HG02852 (cell line): Measurements from ENCODE around the gene RAC2.

ENCODE experiments used
- ATAC-seq: cut with Tn5 transposase; IDR thresholded peaks from one replicate; pipeline ENCODE4 v1.9.1; 2021; ENCODE audit warnings: mild to moderate bottlenecking, moderate library complexity; ENCODE audit not compliant: unreplicated experiment

Gene RAC2

DNA sequence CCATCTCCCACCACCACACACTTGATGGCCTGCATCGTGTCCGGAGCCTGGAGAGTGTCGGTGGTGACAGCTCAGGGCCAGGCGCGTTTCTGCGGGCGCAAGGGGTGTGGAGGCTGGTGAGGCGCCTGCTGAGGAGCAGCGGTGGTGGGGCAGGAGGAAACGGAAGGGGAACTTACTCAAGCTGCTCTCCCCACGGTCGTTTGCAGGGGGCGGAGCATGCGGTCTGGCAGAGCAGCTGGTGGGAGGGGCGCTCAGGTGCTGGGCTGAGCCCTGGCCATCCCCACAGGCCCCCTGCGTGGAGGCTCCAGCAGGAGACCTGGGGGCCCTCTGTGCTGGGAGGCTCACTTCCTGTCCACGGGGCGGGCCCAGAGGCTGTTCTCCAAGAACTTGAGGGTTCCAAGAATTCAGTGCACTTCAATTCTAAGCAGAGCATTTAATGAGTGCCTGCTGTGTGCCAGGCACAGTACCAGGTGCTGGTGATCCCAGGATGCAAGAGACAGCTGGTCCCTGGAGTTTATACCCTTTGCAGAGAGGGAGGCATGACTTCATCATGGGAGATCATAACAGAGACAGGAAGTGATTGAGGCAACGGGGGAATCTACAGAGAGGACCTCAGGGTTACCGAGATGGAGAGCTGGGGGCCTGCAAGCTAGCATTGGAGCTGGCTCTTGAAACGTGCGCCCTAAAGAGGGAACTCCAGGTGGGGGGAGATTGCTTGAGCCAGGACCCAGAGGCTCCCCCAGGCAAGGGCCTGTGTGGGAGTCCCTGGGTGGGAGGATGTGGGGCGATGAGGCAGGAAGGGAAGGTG is at the start of gene RAC2:
RAC2 (minus strand) TSS at position 156 of the 808 bp plus-strand sequence; CDS start at position 35, 121 bp downstream.
- peak; percentile 46 for ATAC-seq

DNA sequence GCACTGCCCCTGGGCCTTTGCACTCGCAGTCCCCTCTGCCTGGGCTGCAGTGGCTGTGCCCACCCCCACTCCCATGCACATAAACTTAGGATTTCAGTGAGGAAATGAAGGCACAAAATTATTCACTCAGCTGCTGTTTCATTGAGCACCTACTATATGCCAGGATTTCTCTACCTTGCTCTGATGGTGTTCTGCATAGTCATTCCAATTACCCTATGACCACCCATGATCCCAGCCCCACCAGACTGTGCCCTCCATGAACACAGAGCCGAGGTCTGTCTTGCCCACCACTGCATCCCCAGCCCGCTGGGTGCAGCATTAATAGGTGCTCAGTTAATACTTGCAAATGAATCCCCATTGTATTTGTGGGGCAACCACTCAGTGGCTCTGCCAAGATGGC is 49.1 kb upstream of the RAC2 start:
- ATAC-seq: no peak

DNA sequence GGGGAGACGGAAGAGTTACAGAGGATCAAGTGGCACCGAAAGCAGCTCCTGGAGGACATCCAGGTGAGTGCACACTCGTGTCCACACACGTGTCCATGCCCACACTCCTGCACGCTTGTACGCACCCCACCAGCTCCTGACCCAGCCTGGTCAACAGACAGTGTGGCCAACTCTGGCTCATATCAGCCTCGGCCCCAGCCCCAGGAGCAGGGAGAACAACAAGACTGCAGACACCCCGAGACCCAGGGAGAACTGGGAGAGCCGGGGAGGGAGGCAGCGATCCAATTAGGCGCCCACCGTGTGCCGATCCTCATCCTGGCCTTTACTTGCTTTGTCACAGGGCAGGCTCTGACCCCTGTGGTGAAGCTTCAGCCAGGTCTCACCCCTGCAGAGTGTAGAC is 48.6 kb upstream of the RAC2 start:
- no peak for ATAC-seq

DNA sequence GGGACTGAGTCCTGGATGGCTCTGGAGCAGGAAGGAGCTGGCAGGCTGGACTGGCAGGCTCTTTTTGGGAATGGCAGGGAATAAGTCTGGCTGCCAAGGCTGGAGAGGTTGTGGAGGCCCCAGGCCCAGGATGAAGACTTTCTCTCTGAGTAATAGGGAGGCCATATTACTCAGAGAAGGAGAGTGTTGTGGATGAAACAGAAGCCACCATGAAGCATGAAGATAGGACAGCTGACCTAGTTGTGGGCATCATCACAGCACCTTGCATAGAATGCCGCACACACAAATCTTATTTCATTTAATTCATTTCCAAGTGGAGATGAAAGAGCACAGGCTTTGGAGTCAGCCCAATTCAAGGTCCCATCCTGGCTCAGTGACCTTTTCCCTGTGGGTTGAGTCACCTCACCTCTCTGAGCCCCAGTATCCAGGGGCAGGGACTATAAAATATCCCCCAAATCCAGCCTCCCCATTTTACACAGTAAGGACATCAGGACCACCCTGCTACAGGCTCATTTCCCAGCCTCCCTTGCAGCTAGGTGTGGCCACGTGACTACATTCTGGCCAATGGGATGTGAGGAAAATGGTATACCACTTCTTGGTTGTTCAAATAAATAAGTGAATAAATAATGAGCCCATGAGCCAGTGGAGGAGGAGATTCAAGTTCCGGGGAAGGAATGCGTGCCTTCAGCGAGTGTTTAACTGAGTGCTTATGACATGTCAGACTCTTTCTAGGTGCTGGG is 47.7 kb upstream of the RAC2 start:
- ATAC-seq: no peak

DNA sequence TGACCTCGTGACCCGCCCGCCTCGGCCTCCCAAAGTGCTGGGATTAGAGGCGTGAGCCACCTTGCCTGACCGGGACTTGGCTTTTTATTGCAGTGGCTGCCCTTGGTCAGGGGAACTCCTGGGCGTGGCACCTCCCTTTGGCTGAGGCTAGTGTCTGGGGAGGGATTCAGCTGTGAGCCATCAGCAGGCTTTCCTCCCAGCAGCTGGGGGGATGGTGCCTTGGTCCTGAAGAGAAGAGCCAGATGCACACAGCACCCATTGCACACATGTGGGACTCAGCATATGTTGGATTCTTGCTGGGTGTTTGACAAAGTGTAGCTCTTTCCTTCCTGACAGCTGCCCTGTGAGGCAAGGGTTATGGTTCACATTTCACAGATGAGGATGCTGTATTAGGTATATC is 46.7 kb upstream of the RAC2 start:
- no peak for ATAC-seq

DNA sequence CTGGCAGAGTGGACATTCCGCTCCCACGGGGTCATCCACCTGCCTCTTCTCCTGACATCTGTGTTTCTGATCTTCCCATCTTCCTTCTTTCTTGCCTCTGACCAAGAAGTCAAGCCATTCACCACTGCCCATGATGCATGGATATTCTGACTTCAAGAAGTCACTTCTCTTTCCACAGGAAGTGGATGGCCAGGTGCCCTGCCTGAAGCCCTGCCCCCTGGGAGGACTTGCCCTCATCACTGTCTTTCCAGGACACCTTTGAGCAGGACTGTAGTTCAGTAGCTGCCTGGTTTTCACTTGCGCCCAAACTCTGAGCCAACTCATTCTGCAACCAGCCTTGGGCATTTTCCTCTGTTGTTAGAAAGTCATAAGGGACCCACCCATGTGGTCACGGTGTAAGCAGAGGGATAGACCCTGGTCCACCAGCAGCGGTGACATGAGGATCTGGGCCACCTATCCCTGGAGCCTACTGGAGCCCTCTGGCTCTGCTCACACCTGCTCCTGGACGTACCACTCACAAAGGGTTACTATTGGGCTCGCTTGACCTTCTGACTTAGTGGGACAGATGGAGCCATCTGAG is 45.2 kb upstream of the RAC2 start:
- no peak for ATAC-seq

DNA sequence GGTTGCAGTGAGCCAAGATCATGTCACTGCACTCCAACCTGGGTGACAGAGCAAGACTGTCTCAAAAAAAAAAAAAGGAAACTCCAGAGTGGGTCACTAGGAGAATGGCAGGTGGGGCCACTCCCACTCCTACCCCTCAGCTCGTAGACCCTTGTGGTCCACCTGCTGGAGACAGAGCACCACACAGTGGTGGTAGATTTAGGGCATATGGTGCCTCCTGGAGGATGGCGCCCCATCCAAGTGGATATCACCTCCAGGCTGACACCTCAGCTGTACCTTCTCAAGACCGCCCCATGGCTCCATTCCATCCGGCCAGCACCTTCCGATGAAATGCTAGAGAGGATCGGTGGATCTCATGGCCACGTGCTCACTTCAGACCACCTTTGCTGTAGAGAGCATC is 44.5 kb upstream of the RAC2 start:
- no peak for ATAC-seq

DNA sequence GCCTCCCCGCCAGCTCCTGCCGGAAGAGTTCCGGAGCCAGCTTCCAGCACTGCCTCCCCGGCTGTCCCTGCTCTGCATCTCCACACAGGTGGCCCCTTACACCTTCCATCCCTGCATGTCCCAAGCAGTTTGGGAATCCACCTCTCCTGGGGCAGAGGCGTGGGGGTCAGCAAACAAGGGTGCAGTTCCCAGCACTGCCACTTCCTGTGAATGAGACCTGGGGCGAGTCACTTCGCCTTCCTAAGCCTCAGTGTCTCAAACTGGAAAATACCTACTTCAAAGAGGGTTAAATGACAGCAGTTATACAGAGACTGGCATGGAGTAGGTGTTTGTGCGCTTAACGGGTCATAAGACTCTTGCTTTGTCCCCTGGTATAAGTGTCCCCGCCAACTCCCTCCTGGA is 43.5 kb upstream of the RAC2 start:
- ATAC-seq: no peak

DNA sequence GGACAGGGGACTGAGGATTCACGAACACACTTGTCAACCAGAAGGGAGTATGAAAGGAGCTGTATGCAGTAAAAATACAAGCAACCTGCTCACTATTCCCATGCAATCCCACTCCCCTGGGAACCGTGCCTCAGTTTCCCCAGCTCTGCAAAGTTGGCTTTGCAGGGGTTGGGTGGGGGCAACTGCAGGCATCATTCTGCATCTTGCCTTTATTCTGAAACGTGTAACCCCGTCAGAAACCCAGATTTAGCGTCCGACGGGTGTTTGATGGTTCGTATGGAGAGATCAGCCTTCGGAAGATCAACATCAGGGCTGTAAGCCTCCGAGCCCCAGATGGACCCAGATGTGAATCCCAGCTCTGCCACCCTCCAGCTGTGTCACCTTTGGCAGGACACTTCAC is 41.9 kb upstream of the RAC2 start:
- ATAC-seq: no peak

DNA sequence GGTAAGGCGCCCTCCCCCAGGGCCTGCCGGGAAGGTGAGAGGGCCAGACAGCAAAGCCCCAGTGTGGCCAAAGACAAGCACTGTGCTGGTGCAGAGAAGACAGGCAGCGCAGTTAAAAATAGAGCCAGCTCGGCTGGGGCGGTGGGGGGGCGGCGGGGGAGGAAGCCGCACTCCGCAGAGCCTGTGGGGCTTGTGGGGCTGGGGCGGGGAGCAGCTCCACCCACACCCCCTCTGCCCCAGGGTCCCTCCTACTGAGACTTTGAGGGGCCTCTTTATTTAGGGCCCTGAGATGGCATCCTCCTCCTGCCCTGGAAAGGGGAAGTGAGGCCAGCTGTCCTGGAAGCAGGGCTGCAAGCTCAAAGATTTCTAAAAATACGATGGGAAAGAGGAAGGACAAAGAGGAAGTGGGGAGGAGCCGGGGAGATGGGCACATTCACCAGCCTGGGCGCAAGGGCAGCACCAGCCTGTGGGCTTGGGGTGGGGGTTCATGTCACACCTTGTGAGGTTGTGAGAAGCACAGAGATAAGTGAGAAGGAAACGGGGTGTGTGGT is 40.8 kb upstream of the RAC2 start:
- ATAC-seq: no peak

DNA sequence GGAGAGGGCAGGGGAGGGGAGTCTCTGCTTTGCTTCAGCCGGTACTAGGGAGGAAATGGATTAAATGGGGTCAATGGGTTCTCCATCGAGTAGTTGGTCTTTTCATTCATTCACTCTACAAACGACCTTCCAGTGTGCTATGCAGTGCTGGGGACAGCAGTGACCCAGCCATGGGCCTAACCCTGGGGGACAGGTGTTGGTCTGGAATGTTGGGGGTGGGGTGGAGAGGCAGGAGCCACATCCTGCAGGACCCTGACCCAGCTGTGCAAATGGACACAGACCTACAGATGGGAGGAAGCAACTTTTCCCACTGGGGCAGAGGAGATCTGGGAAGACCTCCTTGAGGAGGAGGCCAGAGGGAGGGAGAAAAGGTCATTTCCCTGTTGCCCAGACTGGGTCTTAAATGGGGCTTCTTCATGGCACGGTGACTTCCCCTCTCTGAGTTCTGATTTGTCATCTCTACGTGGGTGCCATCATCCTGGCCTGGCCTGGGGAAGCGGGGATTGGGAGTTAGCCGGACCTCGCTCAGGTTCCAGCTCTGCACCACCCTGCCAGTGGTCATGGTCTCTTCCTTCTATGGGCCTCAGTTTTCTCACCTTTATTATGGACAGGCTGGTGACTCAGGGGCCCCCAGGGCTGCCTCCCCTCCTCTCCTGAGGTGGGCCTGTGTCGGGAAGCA is 40.2 kb upstream of the RAC2 start:
- no peak for ATAC-seq

DNA sequence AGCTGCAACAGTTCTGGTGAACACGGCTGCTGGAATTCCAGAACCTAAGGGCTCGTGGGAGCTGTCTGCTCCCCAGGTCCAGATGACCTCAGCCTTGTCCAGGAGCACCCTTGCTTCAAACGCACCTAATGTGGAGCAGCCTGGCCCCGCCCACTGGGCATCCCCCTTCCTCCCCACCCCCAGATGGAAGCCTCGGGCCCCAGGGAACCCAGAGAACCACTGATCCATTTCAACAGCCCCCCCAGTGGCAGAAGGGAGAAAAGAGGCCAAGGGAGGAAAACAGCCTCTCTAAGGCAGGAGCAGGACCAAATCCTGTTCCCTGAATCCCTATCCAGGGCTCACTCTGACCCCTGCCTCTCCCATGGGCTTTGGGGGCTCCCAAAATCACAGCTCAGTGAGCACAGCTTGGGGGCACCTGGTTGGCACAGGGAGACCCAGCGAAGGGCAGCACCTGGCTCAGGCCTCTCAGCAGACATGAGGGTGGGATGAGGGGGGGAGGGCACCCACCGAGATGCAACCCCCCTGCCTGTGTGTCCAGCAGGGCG is 39.4 kb upstream of the RAC2 start:
- ATAC-seq: no peak

DNA sequence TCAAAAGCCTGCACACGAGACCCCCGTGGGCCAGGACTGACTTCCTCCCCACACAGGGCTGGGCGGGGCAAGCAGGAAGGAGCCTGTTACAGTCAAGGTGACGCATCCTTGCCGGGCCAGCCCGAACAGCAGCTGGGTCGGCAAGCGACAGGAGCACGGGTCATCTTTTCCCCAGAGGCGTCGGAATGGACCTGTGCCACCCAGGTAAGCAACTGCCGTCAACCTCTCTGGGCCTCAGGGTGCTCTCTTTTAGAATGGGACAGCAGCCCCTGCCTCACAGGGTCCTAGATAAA is 38.3 kb upstream of the RAC2 start, which contains the start of gene CYTH4:
CYTH4 (plus strand) TSS at position 124 of the 293 bp plus-strand sequence; CDS start at position 186, 62 bp downstream.
- no peak for ATAC-seq

DNA sequence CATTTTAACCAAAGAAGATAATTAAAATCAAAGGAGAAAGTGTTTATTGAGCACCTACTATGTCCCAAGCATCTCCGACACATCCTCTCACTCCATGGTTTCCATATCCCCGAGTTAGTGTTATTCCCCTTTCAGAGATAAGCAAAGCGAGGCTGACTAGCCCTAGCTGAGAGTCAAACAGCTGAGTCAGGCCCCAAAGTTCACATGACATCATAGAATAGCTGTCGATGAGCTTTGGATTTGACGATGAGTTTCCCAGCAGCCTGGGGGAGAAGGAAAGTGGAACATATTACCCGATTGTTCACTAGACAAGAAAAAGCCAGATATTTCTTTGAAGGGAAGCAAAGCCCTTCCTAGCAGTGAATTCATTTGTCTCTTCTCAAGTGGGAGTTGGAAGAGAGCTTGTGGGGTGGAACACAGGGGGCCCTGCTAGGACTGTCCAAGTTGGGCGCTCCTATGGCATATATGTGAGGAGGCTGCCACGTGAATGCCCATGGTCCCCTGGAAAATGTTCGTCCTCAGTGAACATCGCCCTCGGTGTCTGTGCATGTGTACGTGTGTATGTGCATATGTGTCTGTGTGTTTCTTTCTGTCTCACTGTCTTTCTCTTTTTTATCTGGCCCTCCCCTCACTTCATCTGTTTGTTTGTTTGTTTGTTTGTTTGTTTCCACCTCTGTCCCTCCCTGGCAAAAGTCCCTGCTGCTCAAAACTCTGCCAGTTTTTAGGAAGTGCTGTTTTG is 37.7 kb upstream of the RAC2 start:
- ATAC-seq: no peak

DNA sequence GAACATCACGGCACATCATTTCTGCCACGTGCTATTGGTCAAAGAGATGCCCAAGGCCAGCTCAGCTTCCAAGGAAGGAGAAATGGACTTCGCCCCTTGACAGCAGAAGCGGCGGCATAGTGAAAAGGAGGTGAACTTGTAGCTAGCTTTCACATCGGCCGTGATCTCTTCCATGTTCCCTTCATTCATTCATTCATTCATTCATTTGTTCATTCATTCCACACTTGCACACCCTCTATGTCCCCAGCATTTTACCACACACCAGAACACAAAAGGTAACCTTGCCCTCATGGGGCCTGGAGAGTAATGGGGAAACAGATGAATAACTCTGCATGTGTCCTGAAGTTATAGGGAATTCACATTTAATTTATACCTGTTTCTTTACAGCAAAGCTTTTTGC is 37.1 kb upstream of the RAC2 start:
- ATAC-seq: no peak

DNA sequence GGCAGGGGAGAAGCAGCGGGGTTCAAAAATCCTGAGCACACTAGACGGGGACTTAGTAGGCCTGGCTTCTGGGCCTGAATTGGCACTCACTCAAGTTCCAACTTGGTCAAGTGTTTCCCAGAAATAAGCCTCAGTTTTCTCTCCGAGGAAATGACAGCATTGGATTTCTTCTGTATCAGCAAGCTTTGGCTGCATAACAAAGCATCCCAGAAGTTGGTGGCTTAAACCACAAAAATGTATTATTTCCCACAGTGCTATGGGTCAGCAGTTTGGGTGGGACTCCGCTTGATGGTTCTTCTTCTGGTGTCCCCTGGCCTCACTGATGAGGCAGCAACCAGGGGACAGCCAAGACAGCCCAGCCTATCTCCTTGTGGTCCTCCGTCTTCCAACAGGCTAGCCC is 36.6 kb upstream of the RAC2 start:
- ATAC-seq: no peak

DNA sequence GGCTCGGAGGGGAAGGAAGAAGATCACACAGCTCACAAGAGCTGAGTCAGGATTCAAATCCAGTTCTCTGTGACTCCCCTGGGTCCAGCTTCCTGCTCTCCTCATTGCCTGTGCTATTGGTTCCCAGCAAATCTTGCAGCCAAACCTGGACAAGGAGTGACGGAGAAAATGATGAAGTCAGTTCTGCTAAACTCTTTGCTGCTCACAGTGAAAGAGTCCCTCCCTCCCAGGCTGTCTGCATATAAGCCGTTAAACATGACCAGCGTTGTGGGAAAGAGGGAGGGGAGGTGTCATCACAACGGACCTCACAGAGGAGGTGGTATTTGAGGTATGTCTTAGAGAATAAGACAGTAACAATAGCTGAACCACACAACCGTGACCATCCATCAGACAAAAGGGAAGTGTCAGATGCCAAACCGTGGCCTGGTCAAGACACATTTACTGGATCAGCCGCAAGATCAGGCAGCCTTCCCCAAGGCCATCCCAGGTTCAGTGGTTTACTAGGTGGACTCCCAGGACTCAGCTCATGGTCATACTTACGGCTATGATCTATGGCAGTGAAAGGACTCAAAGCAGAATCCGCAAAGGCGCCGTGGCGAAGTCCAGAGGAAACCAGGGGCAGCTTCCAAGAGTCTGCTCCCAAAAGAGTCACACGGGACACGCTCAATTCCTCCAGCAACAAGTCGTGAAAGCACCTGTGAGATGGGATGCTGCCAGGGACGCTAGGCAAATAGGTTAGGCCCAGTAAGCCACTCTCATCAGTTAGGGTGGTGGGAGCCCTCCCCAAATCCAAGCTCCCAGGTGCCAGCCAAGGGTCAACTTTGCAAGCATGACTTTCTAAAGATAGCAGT is 35.5 kb upstream of the RAC2 start:
- no peak for ATAC-seq

DNA sequence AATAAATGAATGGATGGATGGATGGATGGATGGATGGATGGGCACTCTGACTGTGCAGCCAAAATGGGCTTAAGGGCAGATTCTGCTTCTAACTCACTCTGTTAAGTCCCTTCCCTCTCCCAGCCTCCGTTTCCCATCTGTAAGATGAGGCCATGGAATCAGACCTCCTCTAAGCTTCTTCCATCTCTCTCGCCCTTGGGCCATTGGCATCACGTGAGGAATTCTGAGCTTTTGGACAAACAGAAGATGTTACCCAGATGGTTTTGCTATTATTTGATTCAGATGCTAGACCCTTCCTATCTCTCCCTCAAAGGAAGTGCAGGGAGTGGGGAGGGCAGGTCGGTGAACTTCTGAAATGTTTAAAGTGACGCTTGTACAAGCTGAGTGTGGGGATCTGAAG is 34.2 kb upstream of the RAC2 start:
- no peak for ATAC-seq

DNA sequence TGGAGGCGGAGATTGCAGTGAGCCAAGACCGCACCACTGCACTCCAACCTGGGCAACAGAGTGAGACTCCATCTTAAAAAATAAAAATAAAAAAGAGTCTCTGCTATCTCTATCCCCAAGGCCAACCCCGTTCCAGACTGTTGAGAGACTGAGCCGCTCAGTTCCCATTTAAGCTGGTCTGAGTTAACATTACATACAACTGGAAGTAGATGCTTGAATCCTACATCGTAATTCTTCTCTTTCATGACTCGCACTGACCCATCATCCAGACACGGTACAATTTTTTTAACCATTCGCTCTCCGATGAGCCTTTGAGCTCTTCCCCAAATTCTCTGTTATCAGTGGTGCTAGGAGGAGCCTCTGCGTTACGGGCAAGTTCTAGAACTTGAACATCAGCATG is 33.3 kb upstream of the RAC2 start:
- ATAC-seq: no peak
